NCI-H1048 (cell line): Measurements from ENCODE around the gene ACAT2.
"Not testable (repeated sequence)": the region's sequence is repeated elsewhere in the genome, so short reads cannot be mapped to it uniquely, and the experiment has no call there.

ENCODE experiments used
- DNase-seq: peaks from one replicate; lab custom pipeline; 2025; lab: John Stamatoyannopoulos, UW

The ACAT2 gene

GRCh38 chr6:159813781-159814180 is 51.9 kb downstream of the ACAT2 start:
- DNase-seq = no peak

- DNase-seq = no peak
These were observed 53.6 kb downstream of the ACAT2 start for GRCh38 chr6:159815410-159815809.

- DNase-seq = not testable (repeated sequence)
These were observed 54.9 kb downstream of the ACAT2 start for GRCh38 chr6:159816775-159817174.

GRCh38 chr6:159817951-159818739 is 56.3 kb downstream of the ACAT2 start:
- no peak for DNase-seq

GRCh38 chr6:159819098-159819497 is 57.3 kb downstream of the ACAT2 start:
- DNase-seq = no peak

GRCh38 chr6:159819932-159820640 is 58.2 kb downstream of the ACAT2 start:
- no peak for DNase-seq

- DNase-seq = no peak
These were observed 59.3 kb downstream of the ACAT2 start for GRCh38 chr6:159821122-159821521.

- DNase-seq = no peak
These were observed 59.9 kb downstream of the ACAT2 start for GRCh38 chr6:159821726-159822125.

GRCh38 chr6:159823953-159824352 is 62.1 kb downstream of the ACAT2 start:
- DNase-seq = no peak

GRCh38 chr6:159824690-159825089 is 62.8 kb downstream of the ACAT2 start:
- DNase-seq = not testable (repeated sequence)

GRCh38 chr6:159826004-159826403 is 64.2 kb downstream of the ACAT2 start:
- no peak for DNase-seq

GRCh38 chr6:159826968-159827647 is 65.3 kb downstream of the ACAT2 start:
- no peak for DNase-seq

- DNase-seq = no peak
These were observed 66.2 kb downstream of the ACAT2 start for GRCh38 chr6:159828074-159828473.
